Stimulated activated naive CD4-positive, alpha-beta T cell (primary cell): ENCODE data around the gene RALB.
"Not testable (repeated sequence)": the region's sequence is repeated elsewhere in the genome, so short reads cannot be mapped to it uniquely, and the experiment has no call there.

ENCODE experiments used
- DNase-seq, 6 experiments: peaks; one replicate each; lab custom pipeline; 2025; lab: John Stamatoyannopoulos, UW

The RALB gene

DNA sequence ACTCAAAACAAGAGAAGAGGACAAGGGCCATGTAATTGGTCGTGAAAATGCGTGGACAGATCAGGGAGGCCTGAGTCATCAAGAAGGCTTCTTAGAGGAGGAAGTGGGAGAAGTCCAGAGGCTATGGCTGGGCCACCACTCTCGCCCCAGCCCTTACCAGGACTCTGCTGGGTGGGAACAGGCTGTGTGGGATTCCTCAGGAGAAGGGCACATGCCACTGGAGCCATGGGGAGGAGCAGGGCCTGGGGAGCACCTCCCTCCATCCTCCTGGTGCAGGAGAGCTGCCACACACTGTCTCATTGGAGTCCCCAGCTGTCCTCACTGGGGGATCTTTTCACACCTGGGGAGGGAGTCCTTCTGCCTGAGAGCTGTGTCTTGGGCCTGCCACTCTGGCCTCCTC, 9.4 kb upstream of the RALB start:
- DNase-seq = no peak

DNA sequence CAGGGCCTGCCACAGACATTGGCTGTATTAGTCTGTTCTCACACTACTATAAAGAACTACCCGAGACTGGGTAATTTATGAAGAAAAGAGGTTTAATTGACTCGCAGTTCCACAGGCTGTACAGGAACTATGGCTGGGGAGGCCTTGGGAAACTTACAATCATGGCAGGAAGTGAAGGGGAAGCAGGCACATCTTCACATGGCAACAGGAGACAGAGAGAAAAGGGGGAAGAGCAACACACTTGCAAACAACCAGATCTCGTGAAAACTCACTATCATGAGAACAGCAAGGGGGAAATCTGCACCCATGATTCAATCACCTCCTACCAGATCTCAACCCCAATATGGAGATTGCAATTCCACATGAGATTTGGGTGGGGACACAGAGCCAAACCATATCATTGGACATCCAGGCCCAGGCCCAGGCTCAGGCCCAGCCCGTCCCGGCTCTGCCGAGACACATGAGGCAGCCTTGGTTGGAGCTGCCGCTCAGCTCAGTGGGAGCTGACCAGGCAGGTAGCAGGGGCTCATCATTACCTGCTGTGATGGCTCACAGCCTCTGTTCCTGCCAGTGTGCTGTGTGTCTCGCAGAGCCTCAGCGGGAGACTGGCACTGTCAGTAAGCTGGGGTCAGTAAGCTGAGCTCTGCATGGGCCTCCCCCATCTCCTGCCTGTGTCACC, 8.6 kb upstream of the RALB start:
- no peak for DNase-seq

DNA sequence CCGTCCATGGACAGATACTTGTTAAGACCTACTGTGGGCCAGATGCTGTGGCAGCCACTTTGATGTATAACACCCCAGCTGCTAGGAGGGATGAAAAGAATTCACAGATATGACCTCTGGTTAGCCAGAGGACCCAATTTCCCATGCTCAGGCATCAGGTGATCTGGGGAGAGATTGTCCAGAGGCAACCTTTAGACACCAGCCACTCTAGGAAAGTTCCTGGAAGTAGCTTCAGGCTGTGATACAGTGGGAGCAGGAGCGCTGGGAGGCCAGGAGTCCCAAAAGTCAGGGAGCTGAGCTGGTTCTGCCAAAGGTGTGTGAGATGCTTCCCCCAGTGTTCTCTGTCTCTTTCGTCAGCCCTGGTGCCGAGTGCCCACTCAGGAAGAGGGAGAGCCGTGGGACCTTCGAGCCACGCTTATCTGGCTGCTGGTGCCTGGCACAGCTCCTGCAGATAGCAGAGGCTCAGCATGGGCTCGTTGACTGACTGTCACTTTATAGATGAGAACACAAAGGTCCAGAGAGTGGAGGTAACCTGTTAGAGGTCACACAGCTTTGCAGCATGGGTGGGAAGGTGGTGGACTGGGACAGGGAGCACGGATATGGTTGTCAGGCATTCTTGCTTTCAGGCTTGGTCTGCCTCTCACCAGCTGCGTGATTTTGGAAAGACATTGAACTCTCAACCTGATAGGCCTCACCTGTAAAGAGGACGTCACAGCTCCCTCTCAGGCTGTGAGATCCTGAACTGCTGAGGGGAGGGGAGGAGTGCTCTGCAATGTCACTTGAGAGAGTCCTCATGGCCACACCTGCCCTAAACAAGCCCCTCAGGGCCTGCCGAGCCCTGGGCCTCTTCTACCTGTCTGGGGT, 7.8 kb upstream of the RALB start:
- no peak for DNase-seq

DNA sequence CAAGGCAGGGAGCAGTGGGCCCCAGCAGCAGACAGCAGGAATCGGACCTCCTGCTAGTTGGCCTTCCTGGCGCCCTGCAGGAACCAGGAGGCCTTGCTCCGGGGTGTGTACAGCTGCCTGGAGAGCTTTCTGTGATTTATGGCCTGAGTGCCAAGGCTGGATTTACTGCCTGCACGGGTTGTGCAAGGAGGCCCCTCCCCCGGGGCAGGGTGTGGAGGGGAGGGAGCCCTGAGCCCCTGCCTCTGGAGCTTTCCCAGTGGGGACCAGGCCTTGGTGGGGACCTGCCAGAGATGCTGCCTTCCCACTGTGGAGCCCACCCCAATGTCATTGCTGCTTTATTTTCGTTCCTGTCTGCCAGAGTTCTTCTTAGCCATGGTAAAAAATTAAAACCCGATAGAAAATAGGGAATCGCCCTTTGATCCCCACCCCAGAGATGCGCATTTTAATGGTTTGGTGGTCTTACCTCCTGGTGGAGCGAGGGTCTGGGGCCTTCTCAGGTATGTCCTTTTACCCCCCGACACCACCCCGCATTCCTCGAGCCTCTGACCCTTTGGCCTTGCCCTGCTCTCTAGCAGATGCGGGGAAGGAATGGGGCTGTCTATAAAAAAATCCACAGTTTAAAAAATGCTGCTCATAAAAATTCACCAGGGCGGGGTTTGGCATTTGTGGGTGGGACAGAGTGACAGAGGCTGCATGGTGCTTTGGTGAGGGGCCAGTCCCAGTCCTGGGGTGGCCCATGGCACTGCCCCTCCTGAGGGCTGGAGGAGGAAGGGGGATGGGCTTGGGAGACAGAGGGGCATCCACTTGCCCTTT, 6.9 kb upstream of the RALB start:
- DNase-seq = no peak

DNA sequence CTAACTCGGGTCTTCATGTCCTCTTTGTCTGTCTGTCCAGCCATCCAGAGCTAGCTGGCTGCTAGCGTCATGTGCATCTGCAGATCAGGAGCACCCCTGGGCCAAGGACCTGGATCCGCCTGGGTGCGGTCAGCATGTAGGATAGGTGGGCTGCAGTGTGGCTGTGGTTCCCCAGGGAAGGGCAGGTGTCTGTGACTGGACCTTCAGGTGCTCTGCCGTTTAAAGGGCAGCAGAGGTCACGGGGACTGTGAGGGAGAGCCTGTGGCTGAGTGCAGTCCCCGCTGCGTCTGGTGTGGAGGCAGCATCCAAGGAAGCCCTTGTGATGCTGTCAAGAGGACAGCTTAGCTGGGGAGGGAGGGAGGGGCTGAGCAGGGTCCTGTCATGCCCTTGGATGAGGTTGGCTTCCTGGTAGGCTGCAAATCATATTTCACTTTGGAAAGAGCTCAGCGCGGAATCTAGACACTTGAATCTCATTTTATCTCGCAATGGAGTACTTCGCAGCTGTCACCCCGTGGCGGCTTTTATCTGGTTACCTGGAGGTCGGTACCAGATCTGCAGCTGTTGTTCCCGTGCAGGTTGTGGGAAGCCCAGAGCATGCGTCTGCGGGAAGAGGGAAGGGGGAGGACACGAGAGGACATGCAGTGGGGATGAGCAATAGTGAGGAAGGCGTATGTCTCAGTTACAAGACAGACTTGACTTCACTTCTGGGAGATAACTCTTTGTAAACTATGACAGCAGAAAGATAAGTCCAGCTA, 5.9 kb upstream of the RALB start:
- no peak for DNase-seq

DNA sequence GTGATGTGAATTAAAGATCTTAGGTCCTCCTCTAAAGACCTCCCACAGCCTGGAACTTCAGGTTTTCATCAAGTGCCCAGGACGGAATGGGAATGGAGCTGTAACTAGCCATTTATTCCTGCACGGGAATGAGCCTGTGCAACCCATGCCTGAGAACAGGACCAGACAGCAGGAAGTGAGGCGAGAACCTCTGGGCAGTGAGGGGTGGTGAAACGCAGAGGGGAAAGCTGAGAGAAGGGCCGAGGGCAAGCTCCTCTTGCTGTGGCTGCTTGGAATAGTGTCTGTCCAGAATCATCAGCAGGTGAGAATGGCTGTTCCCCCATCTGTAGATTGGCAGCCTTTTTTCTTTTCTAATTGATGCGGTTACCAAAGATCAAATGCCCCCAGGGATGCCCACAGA, 4.8 kb upstream of the RALB start:
- DNase-seq = no peak

DNA sequence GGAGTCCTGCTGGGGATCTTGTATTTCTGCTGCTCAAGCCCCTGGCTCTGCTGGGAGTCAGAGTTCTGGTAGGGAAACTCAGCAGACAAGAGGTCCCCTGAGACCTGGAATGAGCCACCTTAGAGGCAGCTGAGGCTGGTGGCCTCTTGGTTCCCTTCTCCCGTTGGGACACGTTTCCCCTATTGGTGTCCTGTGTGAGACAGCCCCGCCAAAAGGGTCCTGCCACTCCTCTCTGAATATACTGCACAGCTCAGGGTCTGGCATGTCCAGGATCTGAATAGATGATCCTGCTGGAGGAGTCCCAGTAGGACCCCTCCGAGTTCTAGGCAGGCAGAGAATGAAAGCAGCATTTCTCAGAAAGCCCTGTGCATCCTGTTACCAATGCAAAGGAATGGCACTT, 2.0 kb upstream of the RALB start:
- no peak for DNase-seq

DNA sequence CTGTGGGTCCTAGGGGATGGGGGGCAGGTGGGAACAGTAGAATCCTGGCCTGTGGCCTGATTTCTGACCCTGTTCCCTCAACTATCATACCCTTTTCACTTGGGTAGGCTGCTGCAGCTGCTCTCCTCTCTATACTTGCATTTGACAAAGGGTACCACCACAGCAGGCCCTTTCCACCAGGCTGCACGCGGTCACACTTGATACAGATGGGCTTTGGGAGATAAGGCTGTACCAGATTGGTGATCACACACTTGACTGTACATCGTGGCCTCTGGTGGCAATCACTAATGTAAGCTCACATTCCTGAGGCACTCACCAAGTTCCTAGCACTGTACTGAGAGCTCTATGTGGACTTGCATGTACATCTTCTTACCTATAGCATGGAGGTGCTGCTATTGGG, 1.6 kb upstream of the RALB start:
- DNase-seq = no peak

DNA sequence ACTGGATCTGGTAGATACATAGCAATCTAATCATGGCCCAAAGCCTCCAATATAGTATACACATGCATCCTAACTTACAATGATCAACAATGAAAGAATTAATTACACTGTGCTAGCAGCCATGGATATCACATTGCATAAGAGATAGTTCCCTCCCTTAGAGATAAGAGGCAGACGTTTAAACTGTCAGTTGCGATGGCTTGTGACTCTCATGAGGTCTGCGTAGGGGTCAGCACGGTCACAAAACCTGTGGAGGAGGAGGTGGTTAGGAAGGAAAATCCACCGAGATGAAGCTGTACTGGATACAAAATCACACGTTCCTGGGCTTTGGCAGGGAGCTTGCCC, 800 bp upstream of the RALB start:
- DNase-seq = no peak

DNA sequence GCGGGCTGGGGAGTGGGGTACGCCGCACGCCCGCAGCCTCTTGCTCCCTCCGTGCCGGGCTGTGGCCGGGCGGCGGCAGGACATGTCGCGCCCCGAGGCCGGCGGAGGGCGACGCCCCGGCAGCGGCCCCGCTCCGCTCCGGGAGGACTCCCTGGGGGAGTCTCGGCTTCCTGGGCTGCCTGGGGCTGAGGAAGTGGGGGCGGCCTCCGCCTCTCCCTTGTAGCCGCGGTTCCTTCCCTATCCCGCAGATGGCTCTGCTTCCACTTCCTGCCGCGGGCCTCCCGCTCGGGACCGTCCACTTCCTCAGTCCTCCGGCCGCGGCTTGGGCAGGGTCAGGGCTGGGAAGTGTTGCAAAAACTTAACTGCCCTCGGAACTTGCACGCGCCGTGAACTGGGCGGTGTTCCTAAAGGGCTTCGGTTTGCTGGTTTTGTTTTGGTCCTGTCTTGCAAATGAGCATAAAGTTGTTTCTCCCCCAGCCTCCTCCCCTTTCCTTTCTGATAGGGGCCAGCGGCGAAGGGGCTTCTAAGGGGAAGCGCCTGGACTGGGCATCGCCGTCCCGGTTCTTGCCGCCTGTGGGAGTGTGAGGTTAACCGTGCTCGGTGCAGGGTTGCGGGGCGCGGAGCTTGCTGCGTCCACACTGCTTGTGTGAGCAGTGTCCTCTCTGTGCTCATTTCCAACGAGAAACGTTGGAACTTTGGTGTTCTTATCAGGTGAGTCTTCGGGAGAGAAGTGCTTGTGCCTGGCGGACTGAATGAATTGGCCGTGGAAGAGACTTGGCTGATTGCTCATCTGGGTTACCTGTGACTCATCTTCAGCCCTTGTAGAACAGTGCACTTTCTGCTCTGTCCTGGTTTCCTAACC, 600 bp downstream of the RALB start:
- DNase-seq = peak in 5 of 6 experiments; percentile 31 to 57 (median 44)

DNA sequence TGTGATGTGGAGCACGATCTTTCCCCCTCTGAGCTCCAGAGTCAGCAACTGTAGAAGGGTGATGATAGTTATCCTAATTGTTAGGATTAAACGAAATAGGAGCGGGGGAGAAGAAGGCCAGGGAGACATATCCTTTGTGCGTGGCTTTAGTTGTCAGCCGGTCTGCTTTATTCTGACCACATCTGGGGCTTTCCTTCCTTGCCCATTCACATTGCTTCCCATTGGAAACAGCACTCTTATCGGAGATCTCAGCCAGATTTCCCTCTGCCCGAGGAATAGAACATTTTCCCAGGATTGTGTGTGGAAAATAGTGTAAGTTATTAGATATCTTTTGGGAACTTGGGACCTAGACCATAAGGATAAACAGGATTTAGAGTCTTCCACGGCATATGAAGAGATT, 1.5 kb downstream of the RALB start:
- no peak for DNase-seq

DNA sequence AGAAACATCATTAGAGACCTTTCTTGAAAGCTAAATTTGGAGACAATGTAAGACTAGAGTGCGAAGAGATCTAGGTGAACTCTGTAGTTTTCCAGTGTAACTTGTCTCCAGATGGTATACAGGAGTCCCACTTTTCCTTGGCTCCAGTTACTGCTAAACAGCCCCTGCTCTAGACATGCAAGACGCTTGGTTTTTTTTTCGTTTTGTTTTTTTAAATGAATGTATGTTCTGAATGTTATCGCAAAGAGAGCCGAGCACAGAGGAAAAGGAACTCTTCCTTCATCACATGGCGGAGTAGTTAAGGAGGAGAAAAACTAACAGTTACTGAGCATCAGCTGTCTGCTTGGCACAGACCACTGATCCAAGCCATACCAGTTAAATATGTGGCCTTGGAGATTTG, 2.4 kb downstream of the RALB start:
- no peak for DNase-seq

DNA sequence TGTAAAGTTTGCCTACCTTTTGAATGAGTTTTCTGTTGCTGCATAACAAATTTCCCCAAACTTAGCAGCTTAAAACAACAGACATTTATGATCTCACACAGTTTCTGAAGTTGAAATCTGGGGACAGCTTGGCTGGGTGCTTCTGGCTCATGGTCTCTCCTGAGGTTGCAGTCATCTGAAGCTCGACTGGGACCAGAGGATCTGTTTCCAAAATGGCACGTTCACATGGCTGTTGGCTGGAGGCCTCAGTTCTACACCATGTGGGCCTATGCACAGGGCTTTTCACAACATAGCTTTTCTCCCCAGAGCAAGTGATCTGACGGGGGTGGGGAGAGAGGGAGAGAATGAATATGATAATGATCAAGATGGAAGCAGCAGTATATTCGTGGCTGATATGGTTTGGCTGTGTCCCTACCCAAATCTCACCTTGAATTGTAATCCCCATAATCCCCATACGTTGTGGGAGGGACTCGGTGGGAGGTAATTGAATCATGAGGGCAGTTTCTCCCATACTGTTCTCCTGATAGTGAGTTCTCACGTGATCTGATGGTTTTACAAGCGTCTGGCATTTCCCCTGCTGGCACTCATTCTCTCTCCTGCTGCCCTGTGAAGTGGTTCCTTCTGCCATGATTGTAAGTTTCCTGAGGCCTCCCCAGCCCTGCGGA, 3.5 kb downstream of the RALB start:
- no peak for DNase-seq

DNA sequence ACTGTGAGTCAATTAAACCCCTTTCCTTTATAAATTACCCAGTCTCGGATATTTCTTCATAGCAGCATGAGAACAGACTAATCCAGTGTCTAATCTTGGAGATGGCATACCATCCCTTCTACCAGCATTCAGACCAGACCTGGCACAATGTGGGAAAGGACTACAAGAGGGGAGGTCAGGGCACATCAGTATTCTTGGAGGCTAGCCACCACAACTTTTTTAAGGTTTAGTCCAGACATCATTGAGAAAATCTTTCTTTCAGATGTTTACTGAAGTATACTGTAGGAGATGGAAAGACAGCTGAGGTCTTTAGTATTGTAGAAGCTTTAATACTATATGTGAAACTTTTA, 4.0 kb downstream of the RALB start:
- DNase-seq = no peak

DNA sequence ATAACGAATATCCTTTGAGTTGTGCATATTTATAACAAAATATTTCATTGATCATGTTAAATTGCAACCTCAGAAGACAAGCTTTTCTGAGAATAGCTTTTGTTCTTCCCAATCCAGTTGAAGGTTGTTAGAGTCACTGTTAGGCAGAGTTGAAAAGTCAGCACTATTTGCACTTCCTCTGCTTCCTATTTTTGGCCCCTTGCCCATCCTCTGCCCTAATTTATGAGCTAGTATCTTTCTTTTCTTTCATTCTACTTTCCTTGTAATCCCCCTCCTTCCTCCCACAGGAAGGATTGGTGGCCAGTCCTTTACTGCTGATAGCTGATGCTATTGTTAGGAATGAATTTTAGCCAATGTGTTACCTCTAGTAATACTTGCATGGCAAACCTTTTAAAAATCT, 4.9 kb downstream of the RALB start:
- no peak for DNase-seq

DNA sequence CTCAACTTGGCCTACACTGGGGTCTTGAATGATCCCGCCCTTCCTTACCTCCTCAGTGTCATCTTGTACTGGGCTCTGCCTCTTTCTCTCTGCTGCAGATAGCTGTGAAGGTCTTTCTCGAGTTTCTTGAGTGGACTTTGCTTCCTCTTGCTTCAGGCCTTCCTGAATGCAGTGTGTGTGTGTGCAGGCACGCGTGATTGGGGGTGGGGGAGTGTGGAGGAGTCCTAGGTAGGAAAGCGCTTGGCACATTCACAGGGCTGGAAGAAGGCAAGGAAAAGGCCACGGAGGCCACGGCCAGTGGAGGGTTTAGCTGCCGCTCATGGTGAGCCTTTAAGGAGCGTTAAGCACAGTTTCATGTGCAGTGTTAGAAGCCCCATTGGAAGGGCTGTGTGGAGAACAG, 5.5 kb downstream of the RALB start:
- no peak for DNase-seq

DNA sequence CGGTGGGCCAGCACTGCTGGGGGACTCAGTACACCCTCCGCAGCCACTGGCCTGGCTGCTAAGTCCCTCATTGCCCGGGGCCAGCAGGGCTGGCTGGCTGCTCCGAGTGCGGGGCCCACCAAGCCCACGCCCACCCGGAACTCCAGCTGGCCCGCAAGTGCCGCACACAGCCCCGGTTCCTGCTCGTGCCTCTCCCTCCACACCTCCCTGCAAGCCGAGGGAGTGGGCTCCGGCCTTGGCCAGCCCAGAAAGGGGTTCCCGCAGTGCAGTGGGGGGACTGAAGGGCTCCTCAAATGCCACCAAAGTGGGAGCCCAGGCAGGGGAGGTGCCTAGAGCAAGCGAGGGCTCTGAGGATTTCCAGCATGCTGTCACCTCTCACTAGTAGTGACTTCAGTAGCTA, 7.3 kb downstream of the RALB start:
- DNase-seq = not testable (repeated sequence)

DNA sequence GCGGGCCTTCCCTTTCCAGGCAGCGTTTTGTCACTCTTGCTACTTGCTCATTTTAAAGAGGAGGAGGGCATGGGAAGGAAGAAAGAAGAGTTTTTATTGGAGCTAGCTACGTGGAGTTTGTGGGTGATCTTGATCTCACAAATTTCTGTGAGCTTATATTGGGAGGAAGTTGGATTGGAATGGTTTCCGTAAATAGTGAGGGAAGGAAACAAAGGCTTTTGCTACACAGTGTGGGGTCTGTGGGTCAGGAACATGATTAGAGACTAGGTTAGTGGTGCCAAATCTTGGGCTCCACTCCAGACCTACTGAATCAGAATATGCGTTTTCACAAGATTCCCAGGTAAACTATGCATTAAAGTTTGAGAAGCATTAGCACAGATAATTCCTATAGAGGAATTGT, 8.1 kb downstream of the RALB start:
- no peak for DNase-seq

DNA sequence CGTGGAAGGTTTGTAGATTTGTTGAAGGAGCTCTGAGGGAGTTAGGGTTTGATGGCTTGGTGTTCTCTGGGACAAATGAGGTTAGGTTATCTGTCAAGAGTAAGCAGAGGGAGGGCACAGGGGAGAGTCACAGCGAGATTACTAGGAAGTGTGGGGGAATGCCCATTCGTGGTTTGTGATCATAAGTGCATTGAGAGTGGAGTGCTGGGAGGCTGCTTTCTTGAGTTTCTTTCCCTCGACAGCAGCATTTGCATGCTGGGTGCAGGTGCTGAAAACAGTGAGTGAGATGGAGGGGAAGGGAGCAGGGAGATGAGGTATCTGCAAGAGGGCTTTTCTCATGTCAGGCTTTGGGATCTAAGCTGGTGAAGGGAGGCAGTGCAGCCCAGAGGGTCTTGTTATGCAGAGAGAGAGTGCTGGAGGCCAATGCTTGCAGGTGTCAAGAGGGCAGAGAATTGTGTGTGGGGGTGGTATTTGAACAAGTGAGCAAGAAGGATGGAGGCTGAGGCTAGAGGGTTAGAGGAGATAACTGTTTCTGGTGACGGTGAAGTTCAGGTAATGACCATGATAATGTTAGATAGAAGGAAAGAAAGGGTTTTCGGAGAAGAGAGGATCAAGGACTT, 8.8 kb downstream of the RALB start:
- no peak for DNase-seq

DNA sequence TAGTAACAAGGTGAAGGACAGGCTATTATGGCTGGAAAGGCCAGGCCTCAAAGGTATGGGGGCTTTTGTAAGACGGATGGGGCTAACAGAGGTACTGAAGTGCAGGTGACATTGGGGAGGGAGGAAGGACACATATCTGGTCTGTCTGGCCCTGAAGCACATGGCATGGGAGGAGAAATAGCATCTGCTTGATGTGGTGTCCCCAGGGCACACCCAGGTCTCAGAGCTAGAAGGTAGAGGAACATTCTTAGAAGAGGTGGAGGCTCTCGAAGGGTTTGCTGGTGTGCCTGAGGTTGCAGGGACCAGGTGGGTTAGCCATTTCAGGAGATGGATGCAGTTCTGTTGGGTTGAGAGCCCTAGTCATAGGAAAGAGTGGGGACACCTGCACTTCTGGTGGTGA, 9.5 kb downstream of the RALB start:
- no peak for DNase-seq
